Cardiac muscle cell (in vitro differentiated cells and primary cell): ENCODE measurements around the gene RNF11. TPM values are rescaled to one million over a fixed set of nuclear protein-coding genes. Genes with fewer than 3 reads are reported as not detected.
A peak's percentile ranks its signal among the peaks of the same experiment; 100 is the strongest.

Experiments
- DNase-seq, 2 donors: peaks; one replicate each; pipeline versions ENCODE4 v3.0.0 to v3.0.0-alpha.2; 2010 to 2017; ENCODE audit warnings: low read depth in 1 of 2, low spot score in 1 of 2
- H3K27ac ChIP-seq: fragments of 200-600 bp; sonication (generic); 2 replicates; pipeline ENCODE4 v1.5.1; 2016
- H3K27me3 ChIP-seq: fragments of 200-600 bp; sonication (generic); 2 replicates; pipeline ENCODE4 v1.6.0; 2016; ENCODE audit warnings: control low read depth
- H3K36me3 ChIP-seq: fragments of 200-600 bp; sonication (generic); 2 replicates; pipeline ENCODE4 v1.5.1; 2016; ENCODE audit warnings: control low read depth
- H3K4me1 ChIP-seq: fragments of 200-600 bp; sonication (generic); 2 replicates; pipeline ENCODE4 v1.8.1; 2017; ENCODE audit warnings: low read depth, mild to moderate bottlenecking, mixed run types
- H3K4me3 ChIP-seq: fragments of 200-600 bp; sonication (generic); 2 replicates; pipeline ENCODE4 v1.5.1; 2016; ENCODE audit warnings: mild to moderate bottlenecking
- H3K9me3 ChIP-seq: fragments of 200-600 bp; sonication (generic); 2 replicates; pipeline ENCODE4 v1.5.1; 2017; ENCODE audit warnings: low read depth, mild to moderate bottlenecking, control low read depth
- CTCF ChIP-seq: IDR thresholded peaks from 2 replicates; pipeline ENCODE4 v1.5.1; 2012; ENCODE audit warnings: low read depth, mild to moderate bottlenecking, low read length
- polyA plus RNA-seq: library from polyadenylated mRNA; unstranded; fragments of >200 nt; fragmentation: Nextera tagmentation; extraction: Ambion mirVana; gene quantifications from 2 replicates; pipeline ENCODE4 v1.2.1, GENCODE V29; 2016
- total RNA-seq: library from RNA; depleted of rRNA; stranded (reverse); fragments of >200 nt; gene quantifications from 2 replicates; pipeline ENCODE4 v1.2.3, GENCODE V29; 2016

Gene RNF11
- total and polyA plus RNA-seq, 2 experiments from 2014 or later: 58.8 to 65.0 TPM

DNA sequence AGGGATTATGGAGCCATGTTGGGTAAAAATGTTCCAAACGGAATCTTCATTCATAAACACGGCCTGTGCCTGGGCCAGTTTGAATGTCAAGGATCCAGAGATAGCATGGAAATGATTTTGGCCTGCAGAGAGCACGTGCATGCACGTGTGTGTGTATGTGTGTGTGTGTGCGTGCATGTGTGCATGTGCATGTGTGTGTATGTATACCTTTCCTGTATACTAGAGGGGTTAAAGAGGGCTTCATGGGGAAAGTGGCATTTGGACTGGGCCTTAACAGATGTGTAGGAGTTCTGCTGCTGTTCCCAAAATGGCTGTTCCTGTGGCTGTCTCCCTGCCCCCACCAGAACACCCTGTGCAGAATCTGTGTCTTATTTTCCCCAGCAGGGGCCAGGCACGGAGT is 72.6 kb downstream of the RNF11 start:
- Histone ChIP-seq H3K4me3 (no peak overlapping the region), H3K27ac (no peak overlapping the region)
- TF ChIP-seq CTCF: no peak

DNA sequence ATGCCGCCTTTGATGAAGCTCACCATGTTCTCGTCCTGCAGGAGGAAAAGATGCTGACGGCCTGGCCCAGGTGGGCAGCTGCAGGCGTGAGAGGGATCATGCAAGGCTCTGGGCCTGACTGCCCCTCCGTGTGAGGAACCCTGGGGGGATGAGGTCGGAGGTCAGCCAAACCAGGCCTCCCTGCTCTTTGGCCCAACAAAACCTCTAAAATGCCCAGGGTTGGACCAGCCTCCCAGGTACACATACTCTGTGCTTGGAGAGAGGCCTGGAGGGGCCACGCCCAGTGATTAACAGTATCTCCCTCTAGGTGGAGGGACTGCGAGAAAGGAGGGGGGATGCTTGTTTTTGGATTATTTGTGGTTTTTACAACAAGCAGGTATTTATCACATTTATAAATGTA is 73.2 kb downstream of the RNF11 start:
- Histone ChIP-seq H3K36me3 (no peaks in the 10 kb centered on the region), H3K27me3 (no peaks in the 10 kb centered on the region), H3K9me3 (no peaks in the 10 kb centered on the region), H3K27ac (no peak overlapping the region), H3K4me1 (no peaks in the 10 kb centered on the region), H3K4me3 (no peak overlapping the region)
- no peak for DNase-seq
- no peak for TF ChIP-seq CTCF

More for the DNA sequence above, 72.6 kb downstream of the RNF11 start:
- no peak for DNase-seq
- Histone ChIP-seq H3K9me3 (no peaks in the 10 kb centered on the region), H3K36me3 (no peaks in the 10 kb centered on the region), H3K4me1 (no peaks in the 10 kb centered on the region), H3K27me3 (no peaks in the 10 kb centered on the region)

DNA sequence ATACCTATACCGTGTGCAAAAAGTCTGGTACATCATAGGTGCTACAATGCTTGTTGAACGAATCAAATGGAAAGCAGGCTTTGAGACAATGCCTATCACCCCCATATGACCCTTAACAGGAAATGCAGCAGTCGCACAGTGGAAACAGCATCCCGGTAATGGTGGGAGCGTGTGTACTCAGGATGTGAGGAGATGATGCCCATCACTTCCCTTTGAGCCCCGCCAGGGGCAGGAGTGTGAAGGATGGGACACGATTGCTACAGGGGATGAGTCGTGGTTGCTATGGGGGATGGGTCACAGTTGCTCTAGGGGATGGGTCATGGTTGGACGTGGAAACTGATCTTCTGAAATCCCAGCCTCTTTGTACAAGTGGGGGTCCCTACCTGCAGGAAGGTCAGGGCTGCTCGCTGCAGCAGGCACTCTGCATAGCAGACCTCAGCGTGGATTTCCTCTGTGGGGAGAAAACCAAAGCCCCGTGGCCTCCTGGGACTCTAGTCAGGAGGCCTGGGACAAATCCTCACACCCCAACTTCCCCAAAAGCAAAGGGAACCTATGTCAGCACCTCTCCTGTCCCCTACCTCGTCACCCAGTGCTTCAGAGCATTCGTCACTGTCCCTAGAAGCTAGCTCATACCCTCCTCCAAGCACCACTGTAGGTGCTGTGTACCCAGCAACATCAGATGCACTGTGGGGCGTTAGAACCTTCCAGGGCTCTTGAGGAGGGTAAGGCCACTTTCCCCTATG is 75.0 kb downstream of the RNF11 start:
- Histone ChIP-seq H3K4me1 (no peaks in the 10 kb centered on the region), H3K4me3 (no peak overlapping the region), H3K27me3 (no peaks in the 10 kb centered on the region), H3K36me3 (no peaks in the 10 kb centered on the region), H3K27ac (no peak overlapping the region), H3K9me3 (no peaks in the 10 kb centered on the region)
- peak in 1 of 2 donors; percentile 17 for DNase-seq
- TF ChIP-seq CTCF: peak; percentile 9

DNA sequence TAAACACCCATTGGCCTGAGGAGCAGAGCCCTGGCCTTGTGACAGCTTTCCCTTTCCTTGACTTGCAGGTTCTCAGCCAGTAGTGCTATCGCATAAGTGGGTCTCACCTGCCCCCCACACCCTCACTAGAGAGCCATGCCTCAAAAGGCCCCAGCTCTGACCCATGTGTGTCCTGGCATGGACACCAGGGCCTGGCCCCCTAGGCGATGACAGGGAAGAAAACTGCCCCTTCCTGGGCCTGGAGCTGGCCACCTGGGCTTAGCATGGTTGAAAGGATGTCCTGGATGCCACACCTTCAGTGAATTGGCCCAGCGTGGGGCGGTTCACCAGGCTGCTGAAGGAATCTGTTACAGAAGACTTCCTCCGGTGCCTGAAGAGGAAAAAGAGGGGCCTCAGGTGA is 75.8 kb downstream of the RNF11 start:
- H3K27ac ChIP-seq: no peak overlapping the region
- TF ChIP-seq CTCF: no peak
- H3K9me3 ChIP-seq: no peaks in the 10 kb centered on the region
- H3K36me3 ChIP-seq: no peaks in the 10 kb centered on the region
- DNase-seq: no peak
- H3K4me3 ChIP-seq: no peak overlapping the region
- H3K4me1 ChIP-seq: no peaks in the 10 kb centered on the region
- no peaks in the 10 kb centered on the region for H3K27me3 ChIP-seq

DNA sequence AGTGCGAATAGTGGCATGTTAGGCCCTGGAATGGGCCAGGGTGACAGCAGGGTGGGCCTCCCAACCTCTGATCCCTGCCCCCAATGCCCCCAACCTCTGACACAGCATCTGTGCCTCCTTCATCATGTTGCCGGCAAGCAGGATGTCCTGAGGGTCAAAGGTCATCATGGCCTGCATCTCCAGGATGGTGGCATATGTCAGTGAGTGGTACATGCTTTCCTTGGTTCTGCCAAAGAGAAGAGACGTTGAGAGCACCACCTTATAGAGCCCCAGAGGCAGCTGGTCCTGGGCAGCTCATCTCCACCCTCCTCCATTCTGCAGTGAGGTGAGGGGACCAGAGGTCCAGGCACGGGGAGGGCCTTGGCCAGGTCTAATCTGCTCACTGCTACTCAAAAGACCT is 76.6 kb downstream of the RNF11 start:
- H3K36me3 ChIP-seq: no peaks in the 10 kb centered on the region
- no peaks in the 10 kb centered on the region for H3K27me3 ChIP-seq
- H3K27ac ChIP-seq: no peak overlapping the region
- H3K9me3 ChIP-seq: no peaks in the 10 kb centered on the region
- no peak for TF ChIP-seq CTCF
- no peaks in the 10 kb centered on the region for H3K4me1 ChIP-seq
- no peak overlapping the region for H3K4me3 ChIP-seq
- DNase-seq: no peak
